Natural killer cell treated with Interleukin-12 subunit alpha and Interleukin-12 subunit beta and Interleukin-15 and Interleukin-18, amount 100 ng/mL, for 72 hours (primary cell): ENCODE measurements around the gene COL4A2. TPM values are rescaled to one million over a fixed set of nuclear protein-coding genes. Genes with fewer than 3 reads are reported as not detected.
A peak's percentile ranks its signal among the peaks of the same experiment; 100 is the strongest.
"Not testable (repeated sequence)": the region's sequence is repeated elsewhere in the genome, so short reads cannot be mapped to it uniquely, and the experiment has no call there.

Source experiments
- ATAC-seq, 2 donors: fragments of 150-1000 bp; cut with Tn5 transposase in 1 of 2; sonication (Bioruptor Pico), chemical (Tn5 transposase) in 1 of 2; 2 replicates each; pipeline ENCODE4 v1.10.0; 2021
- DNase-seq: peaks from one replicate; pipeline ENCODE4 v3.0.0; 2022; ENCODE audit warnings: low spot score
- H3K27ac Mint-ChIP-seq, 2 donors: 1 replicate in 1 of 2; 2 replicates in 1 of 2; pipeline ENCODE4 v1.8.0; 2022; ENCODE audit warnings: mixed read lengths in 2 of 2, mild to moderate bottlenecking in 1 of 2, moderate library complexity in 1 of 2
- H3K27me3 Mint-ChIP-seq, 2 donors: 1 replicate in 1 of 2; 2 replicates in 1 of 2; pipeline ENCODE4 v1.8.0; 2022; ENCODE audit warnings: mixed read lengths in 2 of 2
- H3K36me3 Mint-ChIP-seq: one replicate; pipeline ENCODE4 v1.8.0; 2022; ENCODE audit warnings: mixed read lengths
- H3K4me1 Mint-ChIP-seq, 2 donors: 1 replicate in 1 of 2; 2 replicates in 1 of 2; pipeline ENCODE4 v1.8.0; 2022; ENCODE audit warnings: low read depth in 2 of 2, mixed read lengths in 2 of 2, mild to moderate bottlenecking in 1 of 2
- H3K4me3 Mint-ChIP-seq: one replicate; pipeline ENCODE4 v1.8.0; 2022; ENCODE audit warnings: mixed read lengths
- H3K9me3 Mint-ChIP-seq: 2 replicates; pipeline ENCODE4 v1.8.0; 2022; ENCODE audit warnings: mixed read lengths
- total RNA-seq, 2 donors: library from RNA; stranded (reverse); gene quantifications; one replicate each; pipeline ENCODE4 v1.2.3, GENCODE V29; 2022

COL4A2 gene
- total RNA-seq, 2 donors from 2014 or later: not detected

GRCh38 chr13:110310541-110311442 is 3.7 kb downstream of the COL4A2 start:
- ATAC-seq (no peak), DNase-seq (no peak)
- peaks cover 0 to 2% of the 10 kb centered on the region in 2 donors for H3K4me1 Mint-ChIP-seq
- H3K9me3 Mint-ChIP-seq: no peaks in the 10 kb centered on the region
- H3K27me3 Mint-ChIP-seq: peaks cover 31 to 37% of the 10 kb centered on the region in 2 donors
- H3K36me3 Mint-ChIP-seq: no peaks in the 10 kb centered on the region
- no peak overlapping the region for H3K4me3 Mint-ChIP-seq
- no peak overlapping the region for H3K27ac Mint-ChIP-seq

- no peak for DNase-seq
- Mint-ChIP-seq H3K27me3 (peaks cover 29 to 34% of the 10 kb centered on the region in 2 donors), H3K36me3 (no peaks in the 10 kb centered on the region), H3K9me3 (no peaks in the 10 kb centered on the region), H3K4me3 (no peak overlapping the region), H3K27ac (no peak overlapping the region), H3K4me1 (peaks cover 0 to 2% of the 10 kb centered on the region in 2 donors)
- ATAC-seq: no peak
These were observed 4.6 kb downstream of the COL4A2 start for GRCh38 chr13:110311443-110312338.

- Mint-ChIP-seq H3K4me3 (no peak overlapping the region), H3K9me3 (no peaks in the 10 kb centered on the region), H3K27me3 (peaks cover 37 to 40% of the 10 kb centered on the region in 2 donors), H3K27ac (no peak overlapping the region), H3K36me3 (no peaks in the 10 kb centered on the region), H3K4me1 (peaks cover 0 to 2% of the 10 kb centered on the region in 2 donors)
- DNase-seq (no peak), ATAC-seq (no peak)
These were observed 5.4 kb downstream of the COL4A2 start for GRCh38 chr13:110312339-110313031.

- H3K9me3 Mint-ChIP-seq, H3K4me1 Mint-ChIP-seq, H3K27ac Mint-ChIP-seq, H3K36me3 Mint-ChIP-seq, H3K4me3 Mint-ChIP-seq, DNase-seq, ATAC-seq: not testable (repeated sequence)
- H3K27me3 Mint-ChIP-seq: peaks cover 32 to 35% of the 10 kb centered on the region in 2 donors
These were observed 6.2 kb downstream of the COL4A2 start for GRCh38 chr13:110313261-110313660.

- ATAC-seq, DNase-seq, H3K4me1 Mint-ChIP-seq, H3K9me3 Mint-ChIP-seq, H3K27ac Mint-ChIP-seq, H3K36me3 Mint-ChIP-seq, H3K4me3 Mint-ChIP-seq: not testable (repeated sequence)
- peaks cover 28 to 31% of the 10 kb centered on the region in 2 donors for H3K27me3 Mint-ChIP-seq
These were observed 6.6 kb downstream of the COL4A2 start for GRCh38 chr13:110313733-110314132.

GRCh38 chr13:110314516-110315245 is 7.6 kb downstream of the COL4A2 start:
- Mint-ChIP-seq H3K27me3 (peaks cover 19 to 30% of the 10 kb centered on the region in 2 donors), H3K36me3 (no peaks in the 10 kb centered on the region), H3K27ac (no peak overlapping the region), H3K9me3 (no peaks in the 10 kb centered on the region), H3K4me3 (no peak overlapping the region), H3K4me1 (no peaks in the 10 kb centered on the region)
- DNase-seq (no peak), ATAC-seq (peak; percentile 26 to 34)

GRCh38 chr13:110316196-110316595 is 9.1 kb downstream of the COL4A2 start:
- Mint-ChIP-seq H3K36me3 (no peaks in the 10 kb centered on the region), H3K27ac (no peak overlapping the region), H3K9me3 (no peaks in the 10 kb centered on the region), H3K27me3 (peaks cover 20 to 26% of the 10 kb centered on the region in 2 donors), H3K4me3 (no peak overlapping the region), H3K4me1 (no peaks in the 10 kb centered on the region)
- no peak for DNase-seq
- ATAC-seq: no peak

- Mint-ChIP-seq H3K36me3 (no peaks in the 10 kb centered on the region), H3K9me3 (no peaks in the 10 kb centered on the region), H3K4me3 (no peak overlapping the region), H3K4me1 (no peaks in the 10 kb centered on the region), H3K27me3 (peaks cover 23 to 27% of the 10 kb centered on the region in 2 donors), H3K27ac (no peak overlapping the region)
- no peak for ATAC-seq
- DNase-seq: no peak
These were observed 10.0 kb downstream of the COL4A2 start for GRCh38 chr13:110317093-110317492.

- ATAC-seq: no peak
- Mint-ChIP-seq H3K27me3 (peaks cover 17 to 22% of the 10 kb centered on the region in 2 donors), H3K27ac (no peak overlapping the region), H3K9me3 (no peaks in the 10 kb centered on the region), H3K4me3 (no peak overlapping the region), H3K4me1 (no peaks in the 10 kb centered on the region), H3K36me3 (no peaks in the 10 kb centered on the region)
- no peak for DNase-seq
These were observed 10.6 kb downstream of the COL4A2 start for GRCh38 chr13:110317496-110318195.

GRCh38 chr13:110318920-110319319 is 11.8 kb downstream of the COL4A2 start:
- DNase-seq (no peak), ATAC-seq (no peak)
- Mint-ChIP-seq H3K27ac (no peak overlapping the region), H3K27me3 (peaks cover 17 to 21% of the 10 kb centered on the region in 2 donors), H3K36me3 (no peaks in the 10 kb centered on the region), H3K4me3 (no peak overlapping the region), H3K9me3 (no peaks in the 10 kb centered on the region), H3K4me1 (no peaks in the 10 kb centered on the region)

- H3K27me3 Mint-ChIP-seq: peaks cover 17 to 18% of the 10 kb centered on the region in 2 donors
- DNase-seq (no peak), ATAC-seq (no peak)
- H3K27ac Mint-ChIP-seq: no peak overlapping the region
- no peaks in the 10 kb centered on the region for H3K9me3 Mint-ChIP-seq
- H3K4me3 Mint-ChIP-seq: no peak overlapping the region
- H3K36me3 Mint-ChIP-seq: no peaks in the 10 kb centered on the region
- no peaks in the 10 kb centered on the region for H3K4me1 Mint-ChIP-seq
These were observed 12.3 kb downstream of the COL4A2 start for GRCh38 chr13:110319397-110319773.

GRCh38 chr13:110319774-110320509 is 12.9 kb downstream of the COL4A2 start:
- DNase-seq: no peak
- no peaks in the 10 kb centered on the region for H3K36me3 Mint-ChIP-seq
- no peaks in the 10 kb centered on the region for H3K4me1 Mint-ChIP-seq

More at GRCh38 chr13:110319774-110320509, 12.9 kb downstream of the COL4A2 start:
- peaks cover 21% of the 10 kb centered on the region in 2 donors for H3K27me3 Mint-ChIP-seq
- H3K4me3 Mint-ChIP-seq: no peak overlapping the region
- no peaks in the 10 kb centered on the region for H3K9me3 Mint-ChIP-seq
- no peak overlapping the region for H3K27ac Mint-ChIP-seq
- no peak for ATAC-seq
